22Rv1 (cell line): ENCODE data around the gene SNAPC4.

ENCODE experiments used
- H3K27ac ChIP-seq: fragments of 450-650 bp; 2 replicates; pipeline ENCODE4 v1.5.1; 2017
- ZFX ChIP-seq: fragments of 450-650 bp; IDR thresholded peaks from 2 replicates; pipeline ENCODE4 v1.6.1; 2017; ENCODE audit warnings: antibody characterized with exemption, borderline replicate concordance
- TF ChIP-seq, protein P1 (sequence below): fragments of 450-650 bp; IDR thresholded peaks from 2 replicates; pipeline ENCODE4 v1.5.1; 2017; ENCODE audit warnings: mild to moderate bottlenecking

The SNAPC4 gene

GRCh38 chr9:136381966-136382513, 17.9 kb downstream of the SNAPC4 start:
- TF ChIP-seq, protein P1, sequence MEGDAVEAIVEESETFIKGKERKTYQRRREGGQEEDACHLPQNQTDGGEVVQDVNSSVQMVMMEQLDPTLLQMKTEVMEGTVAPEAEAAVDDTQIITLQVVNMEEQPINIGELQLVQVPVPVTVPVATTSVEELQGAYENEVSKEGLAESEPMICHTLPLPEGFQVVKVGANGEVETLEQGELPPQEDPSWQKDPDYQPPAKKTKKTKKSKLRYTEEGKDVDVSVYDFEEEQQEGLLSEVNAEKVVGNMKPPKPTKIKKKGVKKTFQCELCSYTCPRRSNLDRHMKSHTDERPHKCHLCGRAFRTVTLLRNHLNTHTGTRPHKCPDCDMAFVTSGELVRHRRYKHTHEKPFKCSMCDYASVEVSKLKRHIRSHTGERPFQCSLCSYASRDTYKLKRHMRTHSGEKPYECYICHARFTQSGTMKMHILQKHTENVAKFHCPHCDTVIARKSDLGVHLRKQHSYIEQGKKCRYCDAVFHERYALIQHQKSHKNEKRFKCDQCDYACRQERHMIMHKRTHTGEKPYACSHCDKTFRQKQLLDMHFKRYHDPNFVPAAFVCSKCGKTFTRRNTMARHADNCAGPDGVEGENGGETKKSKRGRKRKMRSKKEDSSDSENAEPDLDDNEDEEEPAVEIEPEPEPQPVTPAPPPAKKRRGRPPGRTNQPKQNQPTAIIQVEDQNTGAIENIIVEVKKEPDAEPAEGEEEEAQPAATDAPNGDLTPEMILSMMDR, result no peak
- no peak for TF ChIP-seq ZFX
- no peak overlapping the region for H3K27ac ChIP-seq

- no peak overlapping the region for H3K27ac ChIP-seq
- no peak for TF ChIP-seq ZFX
- TF ChIP-seq, protein P1, result no peak
Observed at GRCh38 chr9:136381311-136381710, 18.7 kb downstream of the SNAPC4 start.

DNA sequence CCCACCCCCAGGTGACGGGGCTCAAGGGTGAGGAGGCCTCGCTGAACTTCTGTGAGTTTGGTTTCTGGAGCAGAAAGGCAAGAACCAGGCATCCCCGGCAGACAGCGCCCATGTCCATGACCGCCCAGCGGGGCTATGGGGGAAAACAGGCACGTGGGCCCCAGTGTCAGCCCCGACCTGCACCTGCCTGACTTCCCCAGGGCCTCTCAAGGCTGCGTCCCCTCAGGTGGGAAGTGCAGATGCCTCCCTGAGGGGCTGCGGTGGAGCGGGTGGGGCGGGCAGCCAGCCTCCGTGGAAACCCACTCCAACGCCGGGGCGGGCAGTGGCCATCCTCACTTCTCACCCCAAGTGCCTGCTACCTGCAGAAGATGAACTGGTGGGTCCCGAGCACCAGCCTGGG, 19.6 kb downstream of the SNAPC4 start:
- TF ChIP-seq, protein P1, result no peak
- no peak for TF ChIP-seq ZFX
- no peak overlapping the region for H3K27ac ChIP-seq

DNA sequence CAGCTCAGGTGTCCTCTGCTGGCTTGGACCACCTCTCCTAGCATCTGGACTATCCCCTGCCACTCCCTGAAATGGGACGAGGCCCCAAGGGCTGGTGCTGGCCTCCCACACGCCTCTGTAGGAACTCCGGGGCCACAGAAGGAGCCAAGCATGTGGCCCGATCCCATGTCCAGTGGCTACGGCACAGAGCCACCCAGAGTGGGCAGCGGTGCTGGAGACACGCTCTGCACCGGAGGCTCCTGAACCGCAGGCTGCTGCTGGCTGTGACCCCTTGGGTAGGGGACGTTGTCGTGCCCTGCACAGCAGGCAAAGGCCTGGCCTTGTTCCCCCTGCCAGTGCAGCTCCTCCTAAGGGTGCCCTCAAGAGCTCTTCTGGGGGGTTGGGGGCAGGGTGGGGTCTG, 20.1 kb downstream of the SNAPC4 start:
- no peak overlapping the region for H3K27ac ChIP-seq
- no peak for TF ChIP-seq ZFX
- TF ChIP-seq, protein P1, result no peak

- H3K27ac ChIP-seq, result no peak overlapping the region
- TF ChIP-seq, protein P1, result no peak
- TF ChIP-seq ZFX, result no peak
Observed at GRCh38 chr9:136379401-136379800, 20.6 kb downstream of the SNAPC4 start.

- H3K27ac ChIP-seq, result no peak overlapping the region
- TF ChIP-seq ZFX, result no peak
Observed at GRCh38 chr9:136379003-136379287, 21.0 kb downstream of the SNAPC4 start.

DNA sequence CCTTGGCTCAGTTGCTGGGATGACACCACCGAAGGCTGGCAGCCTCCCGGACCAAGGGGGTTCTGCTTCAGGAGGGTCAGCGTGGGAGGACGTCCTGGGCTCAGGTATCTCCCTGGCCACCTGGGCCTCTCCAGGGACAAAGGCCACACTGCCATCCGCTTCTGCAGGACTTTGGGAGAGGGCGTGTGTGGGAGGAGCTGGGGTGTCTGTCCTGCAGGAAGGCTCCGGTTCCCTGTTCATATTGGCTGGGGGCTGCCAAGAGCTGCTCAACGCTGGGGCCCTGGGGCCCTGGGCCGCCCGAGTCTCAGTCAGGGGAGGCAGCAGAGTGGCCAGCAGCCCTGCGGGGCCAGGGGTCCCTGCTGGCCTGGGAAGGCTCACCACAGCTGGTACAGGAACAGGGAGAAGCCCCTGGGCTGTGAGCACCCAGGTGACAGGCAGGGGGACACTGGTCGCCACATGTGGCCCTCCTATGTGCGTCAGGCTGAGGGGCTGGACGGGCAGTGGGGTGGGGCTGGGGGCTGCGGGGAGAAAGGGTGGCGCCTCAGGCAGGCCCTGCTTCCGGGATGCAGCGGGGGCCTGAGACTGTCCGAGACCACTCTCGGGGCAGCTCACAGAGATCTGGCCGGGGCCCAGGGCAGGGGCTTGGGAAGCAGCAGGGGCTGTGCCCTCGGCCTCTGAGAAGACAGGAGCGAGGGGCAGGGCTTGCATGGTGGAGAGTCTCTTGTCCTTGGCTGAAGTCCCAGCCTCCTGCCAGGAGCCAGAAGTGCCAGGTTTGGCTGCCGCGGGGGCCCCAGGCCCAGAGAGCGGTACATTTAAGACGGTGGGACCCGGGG, 21.6 kb downstream of the SNAPC4 start:
- TF ChIP-seq, protein P1, result no peak
- TF ChIP-seq ZFX, result no peak
- H3K27ac ChIP-seq, result no peak overlapping the region
